ENCODE data around the gene HTRA1.

HTRA1 gene

DNA sequence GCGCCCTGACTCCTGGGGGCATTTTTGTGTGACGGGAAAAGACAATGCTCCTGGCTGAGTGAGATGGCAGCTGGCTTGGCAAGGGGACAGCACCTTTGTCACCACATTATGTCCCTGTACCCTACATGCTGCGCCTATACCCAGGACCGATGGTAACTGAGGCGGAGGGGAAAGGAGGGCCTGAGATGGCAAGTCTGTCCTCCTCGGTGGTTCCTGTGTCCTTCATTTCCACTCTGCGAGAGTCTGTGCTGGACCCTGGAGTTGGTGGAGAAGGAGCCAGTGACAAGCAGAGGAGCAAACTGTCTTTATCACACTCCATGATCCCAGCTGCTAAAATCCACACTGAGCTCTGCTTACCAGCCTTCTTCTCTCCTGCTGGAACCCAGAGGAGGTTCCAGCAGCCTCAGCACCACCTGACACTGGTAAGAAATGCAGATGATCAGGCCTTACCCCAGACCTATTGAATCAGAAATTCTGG lies 6.7 kb upstream of the HTRA1 start, which contains the start of gene ARMS2:
TSS of gene ARMS2 (plus strand) at position 51 of the 478 bp plus-strand sequence. CDS start at position 126, 75 bp downstream.
- DNase-seq: no peak

DNA sequence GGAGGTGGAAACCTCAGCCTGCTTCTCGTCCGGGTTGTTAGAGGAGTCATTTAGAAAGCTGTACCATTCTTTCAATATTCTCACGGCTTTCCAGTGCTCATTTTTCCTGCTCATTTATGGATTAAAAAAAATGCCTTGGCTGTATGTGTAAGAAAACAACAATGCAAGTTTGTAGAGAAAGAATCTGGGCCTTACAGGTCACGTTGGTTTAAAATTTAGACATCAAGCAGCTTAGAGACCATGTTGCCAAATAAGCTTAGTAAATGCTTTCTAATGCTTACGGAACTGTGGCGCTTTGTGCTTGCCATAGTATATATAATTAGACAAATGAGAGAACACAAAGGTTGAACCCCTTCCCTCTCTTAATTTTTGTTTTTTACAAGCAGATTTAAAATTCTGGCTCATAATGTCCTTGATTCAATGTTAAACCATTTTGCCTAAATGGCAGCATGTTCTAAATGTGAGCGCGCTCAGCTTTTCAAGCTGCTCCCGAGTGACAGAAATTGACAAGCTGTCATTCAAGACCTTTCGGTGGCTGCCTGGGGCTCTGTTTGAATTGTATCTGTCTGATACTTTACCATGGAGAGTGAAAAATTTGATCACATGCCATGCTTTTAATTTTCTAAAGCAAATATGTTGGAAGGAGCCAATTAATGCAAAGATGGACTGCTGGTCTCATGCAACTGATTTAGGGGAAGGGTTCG lies 5.8 kb upstream of the HTRA1 start:
- DNase-seq: no peak

DNA sequence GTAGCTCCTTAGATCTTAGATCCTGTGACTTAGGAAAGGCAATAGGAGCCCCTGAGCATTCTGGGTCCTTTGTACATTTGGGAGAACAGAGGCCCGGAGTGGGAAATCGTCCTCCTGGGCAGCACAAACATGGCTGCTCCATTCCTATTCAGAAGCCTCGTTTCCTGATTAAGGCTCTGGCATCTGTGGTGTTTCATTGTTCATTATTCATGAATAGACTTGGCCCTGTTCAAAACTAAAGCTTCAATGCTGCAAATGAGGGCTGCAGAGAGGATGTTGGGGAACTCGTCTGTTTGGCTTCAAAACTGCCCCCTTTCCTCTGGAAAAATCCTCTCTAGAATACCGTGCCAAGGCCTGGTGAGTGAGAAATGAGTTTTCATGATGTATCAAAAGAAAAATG lies 3.4 kb upstream of the HTRA1 start:
- DNase-seq: peak in 7 of 56 donors; percentile 39 to 60 (median 48)

- DNase-seq: peak in 12 of 56 donors; percentile 21 to 58 (median 44)
These were observed 2.7 kb upstream of the HTRA1 start for GRCh38 chr10:122458693-122459092.

- DNase-seq: no peak
These were observed 1.6 kb upstream of the HTRA1 start for GRCh38 chr10:122459561-122460273.

DNA sequence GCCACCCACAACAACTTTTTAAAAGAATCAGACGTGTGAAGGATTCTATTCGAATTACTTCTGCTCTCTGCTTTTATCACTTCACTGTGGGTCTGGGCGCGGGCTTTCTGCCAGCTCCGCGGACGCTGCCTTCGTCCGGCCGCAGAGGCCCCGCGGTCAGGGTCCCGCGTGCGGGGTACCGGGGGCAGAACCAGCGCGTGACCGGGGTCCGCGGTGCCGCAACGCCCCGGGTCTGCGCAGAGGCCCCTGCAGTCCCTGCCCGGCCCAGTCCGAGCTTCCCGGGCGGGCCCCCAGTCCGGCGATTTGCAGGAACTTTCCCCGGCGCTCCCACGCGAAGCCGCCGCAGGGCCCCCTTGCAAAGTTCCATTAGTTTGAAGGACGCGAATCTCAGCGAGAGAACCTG lies 461 bp upstream of the HTRA1 start:
- DNase-seq: peak in 2 of 56 donors; percentile 28 to 55

- DNase-seq: peak in 3 of 56 donors; percentile 40 to 51 (median 47)
These were observed 578 bp downstream of the HTRA1 start for GRCh38 chr10:122461729-122462532.

GRCh38 chr10:122462533-122463465 lies 1.4 kb downstream of the HTRA1 start:
- DNase-seq: peak in 11 of 56 donors; percentile 29 to 54 (median 40)

- peak in 2 of 56 donors; percentile 35 to 40 for DNase-seq
These were observed 2.3 kb downstream of the HTRA1 start for GRCh38 chr10:122463466-122464249.

GRCh38 chr10:122464250-122464510 lies 2.8 kb downstream of the HTRA1 start:
- no peak for DNase-seq

GRCh38 chr10:122464586-122464985 lies 3.2 kb downstream of the HTRA1 start:
- DNase-seq: peak in 10 of 56 donors; percentile 28 to 66 (median 37)

DNA sequence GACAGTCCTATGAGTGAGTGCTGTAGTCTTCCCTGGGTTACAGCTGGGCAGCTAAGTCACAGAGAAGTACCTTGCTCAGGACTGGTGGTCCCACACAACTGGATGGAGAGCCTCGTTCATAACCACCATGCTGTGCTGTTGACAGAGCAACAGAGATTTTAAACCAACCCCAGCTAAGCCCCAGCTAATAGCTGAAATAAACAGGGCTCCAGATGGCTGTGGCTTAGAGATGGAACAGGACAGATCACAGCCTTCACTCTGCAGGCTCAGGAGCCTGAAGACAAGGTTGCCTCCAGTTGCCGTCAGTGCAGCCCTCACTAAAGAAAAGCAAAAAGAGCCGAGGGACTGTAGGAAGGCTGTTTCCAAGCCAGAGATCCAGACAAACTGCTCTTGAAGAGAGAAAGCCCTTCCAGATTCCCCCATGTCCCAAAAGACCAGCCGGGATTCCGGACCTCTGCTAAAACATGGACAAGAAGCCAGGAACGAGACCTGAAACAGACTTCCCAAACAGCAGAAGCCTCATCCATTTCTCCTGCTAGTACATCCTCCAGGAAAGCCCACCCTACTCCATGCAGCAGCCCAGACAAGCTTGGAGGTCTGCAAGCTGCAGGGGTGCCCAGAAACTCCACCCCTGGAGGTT lies 4.2 kb downstream of the HTRA1 start:
- no peak for DNase-seq

DNA sequence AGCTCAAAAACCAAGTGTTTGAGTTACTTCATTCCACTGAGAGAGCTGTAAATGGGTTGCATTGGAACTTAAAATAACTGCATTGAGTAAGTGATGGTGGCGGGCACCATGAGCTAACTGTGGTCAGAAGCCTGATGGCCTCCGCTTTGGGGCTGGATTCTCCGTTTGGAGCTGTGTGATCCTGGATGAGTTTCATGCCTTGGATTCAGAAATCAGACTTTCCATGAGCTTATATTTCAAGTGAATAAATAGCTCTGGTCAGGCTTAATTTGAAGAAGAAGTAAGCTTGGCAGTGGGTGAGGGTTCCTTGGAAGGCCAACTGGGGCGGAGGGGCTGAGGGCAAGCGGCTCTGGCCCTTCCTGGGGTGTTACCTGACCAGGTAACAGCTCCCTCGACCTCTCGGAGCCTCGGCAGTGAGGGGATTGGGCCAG lies 5.6 kb downstream of the HTRA1 start:
- DNase-seq: no peak

GRCh38 chr10:122467701-122468100 lies 6.3 kb downstream of the HTRA1 start:
- DNase-seq: no peak

DNA sequence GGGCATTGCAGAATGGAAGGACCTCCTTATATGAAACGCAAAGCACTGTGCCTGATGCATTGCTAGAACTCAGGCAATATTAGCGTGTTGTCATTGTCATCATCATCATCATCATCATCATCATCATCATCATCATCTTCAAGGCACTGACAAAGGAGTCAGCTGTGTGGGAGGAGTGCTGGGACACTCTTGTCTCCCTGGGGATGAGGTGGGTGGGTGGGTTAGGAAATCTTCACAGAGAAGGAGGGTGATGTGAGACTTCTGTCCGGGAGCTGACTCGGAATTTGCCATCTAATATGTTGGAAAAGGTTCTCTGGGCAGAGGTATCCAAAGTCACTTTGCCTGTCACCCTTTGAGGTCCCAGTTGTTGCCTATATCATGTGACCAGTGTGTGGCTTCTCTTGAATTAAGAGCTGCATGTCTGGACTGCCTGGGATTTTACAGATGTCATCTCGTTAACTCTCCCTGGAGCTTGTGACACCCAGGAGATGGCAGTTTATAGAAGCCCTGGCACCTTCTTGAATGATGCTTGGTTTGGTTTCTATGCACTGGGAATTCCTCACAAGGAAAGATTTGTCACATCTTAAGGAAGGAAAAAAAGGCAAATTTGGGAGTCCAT lies 7.1 kb downstream of the HTRA1 start:
- DNase-seq: no peak

- peak in 6 of 56 donors; percentile 32 to 60 (median 40) for DNase-seq
These were observed 7.8 kb downstream of the HTRA1 start for GRCh38 chr10:122468926-122469781.

DNA sequence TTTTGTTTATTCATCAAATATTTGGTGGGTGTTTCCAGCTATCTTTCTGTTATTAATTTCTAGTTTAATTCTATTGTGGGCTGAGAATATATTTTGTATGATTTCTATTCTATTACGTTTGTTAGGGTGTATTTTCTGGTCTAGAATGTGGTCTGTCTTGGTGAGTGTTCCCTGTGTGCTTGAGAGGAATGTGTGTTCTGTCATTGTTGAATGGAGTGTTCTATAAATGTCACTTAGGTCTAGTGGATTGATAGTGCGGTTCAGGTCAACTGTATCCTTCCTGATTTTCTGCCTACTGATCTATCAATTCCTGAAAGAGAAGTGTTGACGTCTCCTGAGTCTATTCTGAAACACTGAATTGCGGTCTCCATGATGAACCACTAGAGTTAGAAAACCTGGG lies 8.5 kb downstream of the HTRA1 start:
- DNase-seq: no peak

Data from amygdala (tissue), 56 donors.